ENCODE results near the gene ADAM12. TPM values are rescaled to one million over a fixed set of nuclear protein-coding genes. Genes with fewer than 3 reads are reported as not detected.

ADAM12 gene
- total RNA-seq, 2 donors from 2014 or later = 0.27 to 2.2 TPM

GRCh38 chr10:126277181-126277580 lies 111.1 kb downstream of the ADAM12 start:
- no peak overlapping the region for H3K4me3 ChIP-seq
- no peak for DNase-seq (ENCODE audit: low spot score)
- no peaks in the 10 kb centered on the region for H3K4me1 ChIP-seq (ENCODE audit: control insufficient read depth in 1 of 2, low read depth in 2 of 2)
- no peaks in the 10 kb centered on the region for H3K27me3 ChIP-seq (replicated peaks; ENCODE audit: insufficient read depth)
- H3K27ac ChIP-seq = no peak overlapping the region
- no peaks in the 10 kb centered on the region for H3K36me3 ChIP-seq
- ATAC-seq (ENCODE audit: insufficient number of reproducible peaks, low FRiP score, low read depth) = no peak
- no peak for TF ChIP-seq CTCF (IDR thresholded peaks at IDR 0.05)
- no peaks in the 10 kb centered on the region for H3K9me3 ChIP-seq

- Histone ChIP-seq H3K27me3 (replicated peaks; ENCODE audit: insufficient read depth) (no peaks in the 10 kb centered on the region), H3K4me3 (no peak overlapping the region), H3K36me3 (no peaks in the 10 kb centered on the region), H3K4me1 (ENCODE audit: control insufficient read depth in 1 of 2, low read depth in 2 of 2) (no peaks in the 10 kb centered on the region), H3K27ac (no peak overlapping the region), H3K9me3 (no peaks in the 10 kb centered on the region)
- DNase-seq (ENCODE audit: low spot score) = no peak
- no peak for TF ChIP-seq CTCF (IDR thresholded peaks at IDR 0.05)
- ATAC-seq (ENCODE audit: insufficient number of reproducible peaks, low FRiP score, low read depth) = no peak
These were observed 115.8 kb downstream of the ADAM12 start for GRCh38 chr10:126272526-126272925.

GRCh38 chr10:126270111-126270510 lies 118.2 kb downstream of the ADAM12 start:
- no peak for TF ChIP-seq CTCF (IDR thresholded peaks at IDR 0.05)
- DNase-seq (ENCODE audit: low spot score) = no peak

GRCh38 chr10:126268013-126268920 lies 120.0 kb downstream of the ADAM12 start:
- no peaks in the 10 kb centered on the region for H3K9me3 ChIP-seq
- no peak overlapping the region for H3K27ac ChIP-seq
- ATAC-seq (ENCODE audit: insufficient number of reproducible peaks, low FRiP score, low read depth) (no peak), DNase-seq (ENCODE audit: low spot score) (no peak)
- H3K4me3 ChIP-seq = no peak overlapping the region
- no peaks in the 10 kb centered on the region for H3K36me3 ChIP-seq
- H3K27me3 ChIP-seq (replicated peaks; ENCODE audit: insufficient read depth) = no peaks in the 10 kb centered on the region
- TF ChIP-seq CTCF (IDR thresholded peaks at IDR 0.05) = no peak
- no peaks in the 10 kb centered on the region for H3K4me1 ChIP-seq (ENCODE audit: control insufficient read depth in 1 of 2, low read depth in 2 of 2)

More at GRCh38 chr10:126270111-126270510, 118.2 kb downstream of the ADAM12 start:
- Histone ChIP-seq H3K36me3 (no peaks in the 10 kb centered on the region), H3K27me3 (replicated peaks; ENCODE audit: insufficient read depth) (no peaks in the 10 kb centered on the region), H3K9me3 (no peaks in the 10 kb centered on the region), H3K4me3 (no peak overlapping the region), H3K27ac (no peak overlapping the region), H3K4me1 (ENCODE audit: control insufficient read depth in 1 of 2, low read depth in 2 of 2) (no peaks in the 10 kb centered on the region)
- no peak for ATAC-seq (ENCODE audit: insufficient number of reproducible peaks, low FRiP score, low read depth)

GRCh38 chr10:126264102-126265018 lies 123.9 kb downstream of the ADAM12 start:
- Histone ChIP-seq H3K9me3 (no peaks in the 10 kb centered on the region), H3K27ac (no peak overlapping the region), H3K27me3 (replicated peaks; ENCODE audit: insufficient read depth) (no peaks in the 10 kb centered on the region), H3K4me1 (ENCODE audit: control insufficient read depth in 1 of 2, low read depth in 2 of 2) (no peaks in the 10 kb centered on the region), H3K36me3 (no peaks in the 10 kb centered on the region), H3K4me3 (no peak overlapping the region)
- ATAC-seq (ENCODE audit: insufficient number of reproducible peaks, low FRiP score, low read depth) (no peak), DNase-seq (ENCODE audit: low spot score) (no peak)
- TF ChIP-seq CTCF (IDR thresholded peaks at IDR 0.05) = no peak
